ENCODE measurements around the gene SELENOI. TPM values are rescaled to one million over a fixed set of nuclear protein-coding genes. Genes with fewer than 3 reads are reported as not detected.

The SELENOI gene
- total RNA-seq, 1 donor = 14.6 TPM

GRCh38 chr2:26444236-26444635 is 98.3 kb downstream of the SELENOI start:
- no peak for DNase-seq (ENCODE audit: low read depth)
- H3K4me3 ChIP-seq (ENCODE audit: low read depth, low read length) = no peak overlapping the region

More at GRCh38 chr2:26444236-26444635, 98.3 kb downstream of the SELENOI start:
- TF ChIP-seq CTCF (IDR thresholded peaks at IDR 0.05; ENCODE audit: insufficient read depth, low read length) = no peak

Other genes starting within 250 kb of the SELENOI start
- gene GAREM2, start 173.1 kb upstream of the SELENOI start, total RNA-seq (ENCODE audit: low replicate concordance) = 0.57 and 2.4 TPM in 2 replicates
- gene HADHA, start 101.5 kb upstream of the SELENOI start, total RNA-seq (ENCODE audit: low replicate concordance) = 135 and 174 TPM in 2 replicates
- gene HADHB, start 101.2 kb upstream of the SELENOI start, total RNA-seq (ENCODE audit: low replicate concordance) = 102 and 107 TPM in 2 replicates
- gene ADGRF3, start 646 bp downstream of the SELENOI start, total RNA-seq (ENCODE audit: low replicate concordance) = 0.09 TPM in 1 of 2 replicates, not detected in the other
- not detected in 2 replicates for gene DRC1, start 55.8 kb downstream of the SELENOI start, total RNA-seq (ENCODE audit: low replicate concordance)
- gene OTOF, start 132.0 kb downstream of the SELENOI start, total RNA-seq (ENCODE audit: low replicate concordance) = not detected in 2 replicates